Natural killer cell treated with Interleukin-12 subunit alpha and Interleukin-12 subunit beta and Interleukin-15 and Interleukin-18, amount 100 ng/mL, for 72 hours (primary cell): ENCODE data around the gene KLC1. TPM values are rescaled to one million over a fixed set of nuclear protein-coding genes. Genes with fewer than 3 reads are reported as not detected.
"Not testable (repeated sequence)": the region's sequence is repeated elsewhere in the genome, so short reads cannot be mapped to it uniquely, and the experiment has no call there.

Experiments
- ATAC-seq, 2 donors: fragments of 150-1000 bp; cut with Tn5 transposase in 1 of 2; sonication (Bioruptor Pico), chemical (Tn5 transposase) in 1 of 2; 2 replicates each; pipeline ENCODE4 v1.10.0; 2021
- DNase-seq: peaks from one replicate; pipeline ENCODE4 v3.0.0; 2022; ENCODE audit warnings: low spot score
- H3K27ac Mint-ChIP-seq, 2 donors: 1 replicate in 1 of 2; 2 replicates in 1 of 2; pipeline ENCODE4 v1.8.0; 2022; ENCODE audit warnings: mixed read lengths in 2 of 2, mild to moderate bottlenecking in 1 of 2, moderate library complexity in 1 of 2
- H3K27me3 Mint-ChIP-seq, 2 donors: 1 replicate in 1 of 2; 2 replicates in 1 of 2; pipeline ENCODE4 v1.8.0; 2022; ENCODE audit warnings: mixed read lengths in 2 of 2
- H3K36me3 Mint-ChIP-seq: one replicate; pipeline ENCODE4 v1.8.0; 2022; ENCODE audit warnings: mixed read lengths
- H3K4me1 Mint-ChIP-seq, 2 donors: 1 replicate in 1 of 2; 2 replicates in 1 of 2; pipeline ENCODE4 v1.8.0; 2022; ENCODE audit warnings: low read depth in 2 of 2, mixed read lengths in 2 of 2, mild to moderate bottlenecking in 1 of 2
- H3K4me3 Mint-ChIP-seq: one replicate; pipeline ENCODE4 v1.8.0; 2022; ENCODE audit warnings: mixed read lengths
- H3K9me3 Mint-ChIP-seq: 2 replicates; pipeline ENCODE4 v1.8.0; 2022; ENCODE audit warnings: mixed read lengths
- total RNA-seq, 2 donors: library from RNA; stranded (reverse); gene quantifications; one replicate each; pipeline ENCODE4 v1.2.3, GENCODE V29; 2022

Gene KLC1
- total RNA-seq: 100 to 1,000 TPM; 150 to 189 TPM

- peak within 1 kb of the TSS; percentile 68 to 82 for H3K27ac Mint-ChIP-seq
- H3K4me3 Mint-ChIP-seq: peak within 1 kb of the TSS; percentile 85
- no peaks in the 10 kb centered on the region for H3K27me3 Mint-ChIP-seq
- peak; percentile 85 for DNase-seq
- no peaks in the 10 kb centered on the region for H3K36me3 Mint-ChIP-seq
- H3K9me3 Mint-ChIP-seq: no peaks in the 10 kb centered on the region
- peak; percentile 85 to 92 for ATAC-seq
- H3K4me1 Mint-ChIP-seq: peaks cover 22 to 26% of the 10 kb centered on the region in 2 donors
Observed at GRCh38 chr14:103628684-103629502, at the start of gene KLC1. Gene KLC1, plus strand, starts transcription at chr14:103629211. Its CDS starts 25,354 bp downstream, at chr14:103654565.

GRCh38 chr14:103581206-103581605 lies 47.8 kb upstream of the KLC1 start:
- DNase-seq (no peak), ATAC-seq (no peak)
- Mint-ChIP-seq H3K9me3 (no peaks in the 10 kb centered on the region), H3K27me3 (no peaks in the 10 kb centered on the region), H3K4me1 (no peaks in the 10 kb centered on the region), H3K36me3 (no peaks in the 10 kb centered on the region), H3K27ac (no peak overlapping the region), H3K4me3 (no peak overlapping the region)

GRCh38 chr14:103581954-103582703 lies 46.9 kb upstream of the KLC1 start:
- no peaks in the 10 kb centered on the region for H3K9me3 Mint-ChIP-seq
- H3K27ac Mint-ChIP-seq: no peak overlapping the region
- H3K36me3 Mint-ChIP-seq: no peaks in the 10 kb centered on the region
- H3K4me3 Mint-ChIP-seq: no peak overlapping the region
- no peaks in the 10 kb centered on the region for H3K27me3 Mint-ChIP-seq
- no peak for ATAC-seq
- H3K4me1 Mint-ChIP-seq: no peaks in the 10 kb centered on the region
- DNase-seq: no peak

- H3K4me3 Mint-ChIP-seq: no peak overlapping the region
- no peaks in the 10 kb centered on the region for H3K9me3 Mint-ChIP-seq
- DNase-seq (no peak), ATAC-seq (no peak)
- no peaks in the 10 kb centered on the region for H3K4me1 Mint-ChIP-seq
- H3K27ac Mint-ChIP-seq: no peak overlapping the region
- no peaks in the 10 kb centered on the region for H3K27me3 Mint-ChIP-seq
- no peaks in the 10 kb centered on the region for H3K36me3 Mint-ChIP-seq
Observed at GRCh38 chr14:103584326-103584915, 44.6 kb upstream of the KLC1 start.

- Mint-ChIP-seq H3K27ac (no peak overlapping the region), H3K4me1 (peaks cover 0 to 3% of the 10 kb centered on the region in 2 donors), H3K36me3 (no peaks in the 10 kb centered on the region), H3K27me3 (no peaks in the 10 kb centered on the region), H3K9me3 (no peaks in the 10 kb centered on the region), H3K4me3 (peak overlapping the region; percentile 38)
- ATAC-seq: peak; percentile 83 to 88
- DNase-seq: no peak
Observed at GRCh38 chr14:103593577-103593976, 35.4 kb upstream of the KLC1 start.

- H3K9me3 Mint-ChIP-seq: no peaks in the 10 kb centered on the region
- H3K27me3 Mint-ChIP-seq: no peaks in the 10 kb centered on the region
- no peak for DNase-seq
- H3K4me3 Mint-ChIP-seq: no peak overlapping the region
- H3K27ac Mint-ChIP-seq: no peak overlapping the region
- H3K36me3 Mint-ChIP-seq: no peaks in the 10 kb centered on the region
- H3K4me1 Mint-ChIP-seq: peaks cover 0 to 3% of the 10 kb centered on the region in 2 donors
- no peak for ATAC-seq
Observed at GRCh38 chr14:103594265-103594664, 34.7 kb upstream of the KLC1 start.

- Mint-ChIP-seq H3K27ac (no peak overlapping the region), H3K27me3 (no peaks in the 10 kb centered on the region)
- ATAC-seq: no peak
Observed at GRCh38 chr14:103597623-103598377, 31.2 kb upstream of the KLC1 start.

GRCh38 chr14:103600503-103600902 lies 28.5 kb upstream of the KLC1 start:
- H3K4me3 Mint-ChIP-seq: no peak overlapping the region
- no peak for ATAC-seq
- no peaks in the 10 kb centered on the region for H3K27me3 Mint-ChIP-seq

More at GRCh38 chr14:103597623-103598377, 31.2 kb upstream of the KLC1 start:
- Mint-ChIP-seq H3K4me1 (peaks cover 0 to 3% of the 10 kb centered on the region in 2 donors), H3K36me3 (no peaks in the 10 kb centered on the region), H3K4me3 (no peak overlapping the region), H3K9me3 (no peaks in the 10 kb centered on the region)
- DNase-seq: no peak

GRCh38 chr14:103604620-103605019 lies 24.4 kb upstream of the KLC1 start:
- Mint-ChIP-seq H3K27ac (no peak overlapping the region), H3K4me1 (peaks cover 16 to 19% of the 10 kb centered on the region in 2 donors), H3K4me3 (no peak overlapping the region), H3K27me3 (peaks cover 8 to 17% of the 10 kb centered on the region in 2 donors), H3K9me3 (no peaks in the 10 kb centered on the region), H3K36me3 (no peaks in the 10 kb centered on the region)
- no peak for DNase-seq
- no peak for ATAC-seq

More at GRCh38 chr14:103600503-103600902, 28.5 kb upstream of the KLC1 start:
- H3K9me3 Mint-ChIP-seq: no peaks in the 10 kb centered on the region
- no peaks in the 10 kb centered on the region for H3K36me3 Mint-ChIP-seq
- DNase-seq: no peak
- H3K27ac Mint-ChIP-seq: no peak overlapping the region
- H3K4me1 Mint-ChIP-seq: no peaks in the 10 kb centered on the region

GRCh38 chr14:103606963-103607668 lies 21.9 kb upstream of the KLC1 start:
- Mint-ChIP-seq H3K4me1 (peaks cover 16 to 19% of the 10 kb centered on the region in 2 donors), H3K9me3 (peaks cover 6% of the 10 kb centered on the region), H3K27me3 (peaks cover 8 to 23% of the 10 kb centered on the region in 2 donors), H3K36me3 (peaks cover 14% of the 10 kb centered on the region), H3K27ac (peak overlapping the region; percentile 11 to 44), H3K4me3 (peak overlapping the region; percentile 82)
- DNase-seq: peak; percentile 76
- ATAC-seq: peak; percentile 82

- H3K9me3 Mint-ChIP-seq: peaks cover 6% of the 10 kb centered on the region
- peak overlapping the region; percentile 82 for H3K4me3 Mint-ChIP-seq
- H3K4me1 Mint-ChIP-seq: peaks cover 16 to 19% of the 10 kb centered on the region in 2 donors
- ATAC-seq (no peak), DNase-seq (no peak)
- peak overlapping the region in 1 of 2 donors; percentile 11 for H3K27ac Mint-ChIP-seq
- peaks cover 14% of the 10 kb centered on the region for H3K36me3 Mint-ChIP-seq
- peaks cover 8 to 23% of the 10 kb centered on the region in 2 donors for H3K27me3 Mint-ChIP-seq
Observed at GRCh38 chr14:103607822-103608221, 21.2 kb upstream of the KLC1 start.

GRCh38 chr14:103609081-103609480 lies 19.9 kb upstream of the KLC1 start:
- H3K27ac Mint-ChIP-seq, H3K9me3 Mint-ChIP-seq, H3K4me3 Mint-ChIP-seq, ATAC-seq, DNase-seq: not testable (repeated sequence)
- peaks cover 14% of the 10 kb centered on the region for H3K36me3 Mint-ChIP-seq
- H3K27me3 Mint-ChIP-seq: peaks cover 8 to 23% of the 10 kb centered on the region in 2 donors
- peaks cover 16 to 19% of the 10 kb centered on the region in 2 donors for H3K4me1 Mint-ChIP-seq
